Heart left ventricle (tissue), 16 donors: ENCODE results near the gene PEAR1. TPM values are rescaled to one million over a fixed set of nuclear protein-coding genes. Genes with fewer than 3 reads are reported as not detected.

Experiments used
- ATAC-seq, 4 donors: fragments of 200-7000 bp; cut with Tn5 transposase; one replicate each; pipeline ENCODE4 v1.9.1; 2020 to 2022; ENCODE audit warnings: moderate library complexity in 4 of 4, mild to moderate bottlenecking in 3 of 4, moderate number of reproducible peaks in 1 of 4
- DNase-seq, 5 donors: peaks; one replicate each; pipeline ENCODE4 v3.0.0-alpha.2; 2020
- H3K27ac ChIP-seq, 12 donors: fragments of 200-600 bp; sonication (generic) in 4 of 12; one replicate each; pipeline versions ENCODE4 v1.5.0 to v1.8.0; 2016 to 2022; ENCODE audit warnings: mild to moderate bottlenecking in 2 of 12
- H3K27me3 ChIP-seq, 9 donors: fragments of 200-600 bp; sonication (generic) in 2 of 9; one replicate each; pipeline versions ENCODE4 v1.5.1 to v1.8.0; 2016 to 2022; ENCODE audit warnings: mild to moderate bottlenecking in 3 of 9
- H3K36me3 ChIP-seq, 9 donors: fragments of 200-600 bp; sonication (generic) in 2 of 9; one replicate each; pipeline versions ENCODE4 v1.5.0 to v1.8.0; 2018 to 2022; ENCODE audit warnings: mild to moderate bottlenecking in 2 of 9
- H3K4me1 ChIP-seq, 12 donors: fragments of 200-600 bp; sonication (generic) in 4 of 12; one replicate each; pipeline versions ENCODE4 v1.5.0 to v1.8.0; 2016 to 2022; ENCODE audit warnings: mild to moderate bottlenecking in 3 of 12
- H3K4me3 ChIP-seq, 12 donors: fragments of 200-600 bp; sonication (generic) in 4 of 12; one replicate each; pipeline versions ENCODE4 v1.5.0 to v1.8.0; 2017 to 2022; ENCODE audit warnings: mild to moderate bottlenecking in 9 of 12, moderate library complexity in 4 of 12
- H3K9me3 ChIP-seq, 12 donors: fragments of 200-600 bp; sonication (generic) in 4 of 12; one replicate each; pipeline versions ENCODE4 v1.5.0 to v1.8.0; 2016 to 2022; ENCODE audit warnings: mild to moderate bottlenecking in 1 of 12
- CTCF ChIP-seq, 12 donors: fragments of 200-600 bp; sonication (generic) in 4 of 12; IDR thresholded peaks; one replicate each; pipeline versions ENCODE4 v1.5.0 to v1.8.0; 2018 to 2022; ENCODE audit warnings: antibody characterized with exemption in 12 of 12, mild to moderate bottlenecking in 5 of 12
- POLR2A ChIP-seq, 2 donors: fragments of 450-650 bp; IDR thresholded peaks; one replicate each; pipeline ENCODE4 v1.6.1; 2017; ENCODE audit warnings: antibody characterized with exemption in 2 of 2, mild to moderate bottlenecking in 2 of 2, moderate library complexity in 2 of 2
- WGBS, 4 donors: extraction: QIAGEN DNeasy Blood & Tissue Kit in 2 of 4; methylation state at CpG; one replicate each; pipeline versions ENCODE4 v1.1.5 to v1.1.7; 2013 to 2018; 5-methylcytosine and 5-hydroxymethylcytosine counted together
- intact Hi-C, 10 donors: fragments of 100-400 bp; cut with DNase I; formaldehyde crosslinking; loops; one replicate each; pipeline versions ENCODE4 v1.11.1 to v1.14.2; 2022
- polyA plus RNA-seq, 2 donors: library from polyadenylated mRNA; stranded (reverse); fragments of 200-250 nt; gene quantifications; one replicate each; pipeline ENCODE4 v1.2.3, GENCODE V29; 2013
- total RNA-seq, 9 donors: library from RNA; depleted of rRNA in 2 of 9; stranded (reverse); fragments of >200 nt in 2 of 9; fragmentation: NEBNext Ultra II Directional in 3 of 9; extraction: Animal tissue kit (Norgen Biotek cat#: 25700) in 3 of 9; gene quantifications; one replicate each; pipeline versions ENCODE4 v1.1.0 to v1.2.4, GENCODE V29; 2016 to 2023
- donor health status: ischemic (EF 13 %, LVEDD 7.1; RV severe dilation, severe dysfunction).
- donor health status: healthy with polysubstance abuse.
- donor health status: DM: no; HTN: yes; CAD: no.
- donor health status: DM: no; HTN: no; CAD: no.
- donor health status: ischemic (EF 25% LVEDD 6.9; RV normal size, moderate dysfunction).
- donor health status: ischemic (EF 25% LVEDD 5.7; RV mildly dilated, moderate dysfunction).
- donor health status: healthy.
- donor health status: DM: yes; HTN: yes; CAD: no.
- donor health status: ischemic (EF 35%, LVEDD 5.7; RV mildly dilated, moderate dysfunction).
- donor health status: nonischemic (EF 11% LVEDD 7.7; RV severe dilation, severe dysfunction).
- donor health status: DM: yes; HTN: yes; CAD: no.
- donor health status: PGD.
- donor health status: ischemic (EF 29% LVEDD 5.4; RV normal size, mild dysfunction).
- donor health status: nonischemic (EF 23%, LVEDD 6.1; RV moderate dilation, normal function).

The PEAR1 gene
- total and polyA plus RNA-seq, 11 donors, result 4.1 to 14.7 (median 7.1) TPM

DNA sequence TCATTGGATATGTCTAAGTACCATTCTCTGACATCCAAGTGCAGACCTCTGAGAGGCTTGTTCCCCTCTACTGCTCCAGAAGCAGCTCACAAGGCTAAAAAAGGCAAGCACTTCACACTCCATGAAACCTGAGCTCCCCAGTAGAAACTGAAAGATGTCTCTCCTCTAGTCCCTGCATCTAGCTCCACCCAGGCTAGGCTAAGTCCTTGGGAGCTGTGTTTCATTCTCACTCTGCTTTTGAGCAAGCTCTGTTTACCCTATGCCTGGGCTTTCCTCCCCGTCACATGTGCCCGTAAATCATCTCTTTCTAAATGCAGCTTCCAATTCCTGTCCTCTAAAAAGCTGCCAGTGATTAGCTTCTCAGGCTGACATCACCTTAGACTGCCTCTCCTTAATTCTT is 65.9 kb downstream of the PEAR1 start:
- Histone ChIP-seq H3K4me3 (no peak overlapping the region), H3K27ac (no peak overlapping the region), H3K27me3 (no peaks in the 10 kb centered on the region), H3K36me3 (peaks cover 2 to 98% (median 93%) of the 10 kb centered on the region in 9 donors), H3K9me3 (no peaks in the 10 kb centered on the region), H3K4me1 (peaks cover 0 to 14% (median 0%) of the 10 kb centered on the region in 12 donors)
- intact Hi-C loops, result loop anchor here in 1 of 10 donors (10.0 kb wide), 1 partner anchor 115 kb away; no protein-coding TSS in a partner anchor
- DNase-seq (no peak), ATAC-seq (no peak)
- WGBS, 4 donors, result 65 to 89% (median 83%) methylated on average over 2 of the region's 2 CpGs
- TF ChIP-seq POLR2A (IDR thresholded peaks at IDR 0.05) (no peak), CTCF (IDR thresholded peaks at IDR 0.05) (no peak)

DNA sequence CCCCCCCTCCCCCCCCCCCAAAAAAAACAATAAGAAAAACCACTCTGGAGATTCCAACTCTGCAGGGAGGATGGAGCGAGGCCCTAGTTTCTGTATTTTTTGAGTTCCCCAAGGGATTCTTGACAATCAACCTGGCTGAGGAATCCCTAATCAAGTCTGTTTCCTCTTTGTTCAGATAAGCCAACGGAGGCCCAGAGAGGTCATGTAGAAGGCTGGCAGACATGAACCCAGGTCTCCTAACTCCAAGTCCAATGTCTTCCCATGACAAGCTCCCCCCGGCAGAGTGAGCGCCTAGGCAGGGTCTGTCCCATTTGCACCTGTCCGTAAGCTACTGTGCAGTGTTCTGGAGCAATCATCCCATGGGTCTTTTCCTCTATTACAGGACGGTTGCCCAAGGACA is 66.4 kb downstream of the PEAR1 start:
- H3K4me3 ChIP-seq, result no peak overlapping the region
- ATAC-seq, result no peak
- DNase-seq, result no peak
- no peaks in the 10 kb centered on the region for H3K27me3 ChIP-seq
- intact Hi-C loops, result loop anchor here in 3 of 10 donors (10.0 kb wide), 1 partner anchor 115 kb away; no protein-coding TSS in a partner anchor
- TF ChIP-seq POLR2A (IDR thresholded peaks at IDR 0.05) (no peak), CTCF (IDR thresholded peaks at IDR 0.05) (no peak)
- H3K27ac ChIP-seq, result no peak overlapping the region
- WGBS, 4 donors, result 85 to 86% (median 86%) methylated on average over 6 of the region's 6 CpGs
- H3K9me3 ChIP-seq, result no peaks in the 10 kb centered on the region
- H3K4me1 ChIP-seq, result peaks cover 0 to 14% (median 0%) of the 10 kb centered on the region in 12 donors
- H3K36me3 ChIP-seq, result peaks cover 2 to 98% (median 91%) of the 10 kb centered on the region in 9 donors

- no peaks in the 10 kb centered on the region for H3K27me3 ChIP-seq
- peaks cover 0 to 14% (median 0%) of the 10 kb centered on the region in 12 donors for H3K4me1 ChIP-seq
- H3K9me3 ChIP-seq, result no peaks in the 10 kb centered on the region
- H3K4me3 ChIP-seq, result peak overlapping the region in 1 of 12 donors; percentile 45
- ATAC-seq (no peak), DNase-seq (no peak)
- H3K36me3 ChIP-seq, result peaks cover 0 to 98% (median 85%) of the 10 kb centered on the region in 9 donors
- intact Hi-C loops, result loop anchor here in 2 of 10 donors (10.0 kb wide), 1 partner anchor 113 kb away; no protein-coding TSS in a partner anchor
- TF ChIP-seq POLR2A (IDR thresholded peaks at IDR 0.05) (no peak), CTCF (IDR thresholded peaks at IDR 0.05) (peak in 1 of 12 donors; percentile 6)
- no peak overlapping the region for H3K27ac ChIP-seq
- 68 to 76% (median 74%) methylated on average over 4 of the region's 4 CpGs for WGBS, 4 donors
Observed at GRCh38 chr1:156961709-156962108, 68.2 kb downstream of the PEAR1 start.

DNA sequence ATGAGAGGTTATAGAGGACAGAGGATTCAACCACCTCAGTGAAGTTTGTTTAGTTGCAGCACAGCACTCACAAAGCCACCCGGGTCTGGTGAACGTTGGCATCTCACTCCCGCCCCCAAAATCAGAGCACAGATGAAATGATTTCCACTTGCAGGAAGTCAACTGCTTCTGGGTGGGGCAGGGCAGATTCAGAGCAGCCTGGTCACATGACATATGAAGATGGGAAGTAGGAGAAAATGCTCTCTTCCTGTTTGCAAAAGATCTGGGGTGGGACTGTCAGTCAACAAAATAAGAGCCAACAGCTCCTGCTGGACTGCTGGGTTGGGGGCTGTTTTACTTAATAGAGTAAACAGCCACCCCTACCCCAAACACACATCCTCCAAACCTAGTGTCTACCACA is 70.1 kb downstream of the PEAR1 start:
- H3K27me3 ChIP-seq, result no peaks in the 10 kb centered on the region
- peak overlapping the region in 1 of 12 donors; percentile 45 for H3K4me3 ChIP-seq
- TF ChIP-seq CTCF (IDR thresholded peaks at IDR 0.05), result no peak
- TF ChIP-seq POLR2A (IDR thresholded peaks at IDR 0.05), result no peak
- peak in 1 of 5 donors; percentile 45 for DNase-seq
- ATAC-seq, result peak in 3 of 4 donors; percentile 42 to 61 (median 60)
- no peaks in the 10 kb centered on the region for H3K9me3 ChIP-seq
- 27 to 47% (median 44%) methylated on average over 3 of the region's 3 CpGs for WGBS, 4 donors
- H3K27ac ChIP-seq, result peak overlapping the region in 1 of 12 donors; percentile 77
- peaks cover 0 to 98% (median 84%) of the 10 kb centered on the region in 9 donors for H3K36me3 ChIP-seq
- H3K4me1 ChIP-seq, result peaks cover 0 to 14% (median 0%) of the 10 kb centered on the region in 12 donors
- intact Hi-C loops, result loop anchor here in 2 of 10 donors (10.0 kb wide), 1 partner anchor 111 kb away; no protein-coding TSS in a partner anchor
